ENCODE measurements around the gene REXO1. TPM values are rescaled to one million over a fixed set of nuclear protein-coding genes. Genes with fewer than 3 reads are reported as not detected.

Gene REXO1
- total RNA-seq, 1 donor from 2014 or later = 2.4 TPM

DNA sequence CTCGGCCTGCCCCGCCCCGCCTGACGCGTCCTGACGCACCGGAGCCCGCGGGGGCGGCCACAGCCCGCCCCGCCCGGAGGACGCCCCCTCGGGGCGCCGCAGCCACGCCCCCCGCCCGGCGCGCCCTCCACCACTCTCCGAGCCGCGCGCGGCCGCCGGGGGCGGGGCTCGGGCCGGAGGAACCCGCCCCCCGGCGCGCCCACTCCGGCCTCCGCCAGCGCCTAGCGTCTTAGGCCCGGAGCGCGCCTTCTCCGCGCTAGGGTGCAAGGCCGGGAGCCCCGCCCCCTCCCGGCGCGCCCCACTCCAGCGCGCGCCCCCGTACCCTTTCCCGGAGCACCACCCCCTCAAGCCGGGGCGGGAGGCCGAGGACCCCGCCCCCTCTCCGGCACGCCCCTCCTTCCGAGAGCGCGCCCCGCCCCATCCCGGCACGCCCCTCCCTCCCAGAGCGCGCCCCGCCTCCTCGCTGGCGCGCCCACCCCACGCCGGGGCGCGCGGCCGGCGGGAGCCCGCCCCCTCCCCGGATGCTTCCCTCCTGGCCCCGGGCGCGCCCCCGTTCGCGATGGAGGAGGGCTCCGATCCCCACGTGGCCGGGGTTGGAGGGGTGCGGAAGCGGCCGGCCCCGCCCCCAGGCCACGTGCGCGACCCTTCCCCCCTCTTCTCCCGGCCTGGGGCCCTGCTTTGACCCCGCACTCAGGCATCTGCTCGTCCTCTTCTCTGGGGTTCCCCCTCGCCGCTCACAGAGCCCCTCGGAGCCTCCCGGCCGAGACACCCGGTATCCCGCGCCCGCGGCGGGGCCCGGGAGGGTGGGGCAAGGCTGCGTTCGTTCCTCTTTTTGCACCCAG, 15.6 kb upstream of the REXO1 start:
- Histone ChIP-seq H3K27me3 (ENCODE audit: control insufficient read depth, insufficient read depth, low read length) (no peaks in the 10 kb centered on the region), H3K36me3 (ENCODE audit: control insufficient read depth, insufficient read depth, low read length) (no peaks in the 10 kb centered on the region), H3K4me3 (ENCODE audit: low read depth, low read length) (peak overlapping the region; percentile 80)
- DNase-seq (ENCODE audit: low read depth) = peak; percentile 69
- TF ChIP-seq, protein P1, sequence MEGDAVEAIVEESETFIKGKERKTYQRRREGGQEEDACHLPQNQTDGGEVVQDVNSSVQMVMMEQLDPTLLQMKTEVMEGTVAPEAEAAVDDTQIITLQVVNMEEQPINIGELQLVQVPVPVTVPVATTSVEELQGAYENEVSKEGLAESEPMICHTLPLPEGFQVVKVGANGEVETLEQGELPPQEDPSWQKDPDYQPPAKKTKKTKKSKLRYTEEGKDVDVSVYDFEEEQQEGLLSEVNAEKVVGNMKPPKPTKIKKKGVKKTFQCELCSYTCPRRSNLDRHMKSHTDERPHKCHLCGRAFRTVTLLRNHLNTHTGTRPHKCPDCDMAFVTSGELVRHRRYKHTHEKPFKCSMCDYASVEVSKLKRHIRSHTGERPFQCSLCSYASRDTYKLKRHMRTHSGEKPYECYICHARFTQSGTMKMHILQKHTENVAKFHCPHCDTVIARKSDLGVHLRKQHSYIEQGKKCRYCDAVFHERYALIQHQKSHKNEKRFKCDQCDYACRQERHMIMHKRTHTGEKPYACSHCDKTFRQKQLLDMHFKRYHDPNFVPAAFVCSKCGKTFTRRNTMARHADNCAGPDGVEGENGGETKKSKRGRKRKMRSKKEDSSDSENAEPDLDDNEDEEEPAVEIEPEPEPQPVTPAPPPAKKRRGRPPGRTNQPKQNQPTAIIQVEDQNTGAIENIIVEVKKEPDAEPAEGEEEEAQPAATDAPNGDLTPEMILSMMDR (IDR thresholded peaks at IDR 0.05; ENCODE audit: insufficient read depth, low read length, severe bottlenecking) = no peak
- FAIRE-seq = no peak

DNA sequence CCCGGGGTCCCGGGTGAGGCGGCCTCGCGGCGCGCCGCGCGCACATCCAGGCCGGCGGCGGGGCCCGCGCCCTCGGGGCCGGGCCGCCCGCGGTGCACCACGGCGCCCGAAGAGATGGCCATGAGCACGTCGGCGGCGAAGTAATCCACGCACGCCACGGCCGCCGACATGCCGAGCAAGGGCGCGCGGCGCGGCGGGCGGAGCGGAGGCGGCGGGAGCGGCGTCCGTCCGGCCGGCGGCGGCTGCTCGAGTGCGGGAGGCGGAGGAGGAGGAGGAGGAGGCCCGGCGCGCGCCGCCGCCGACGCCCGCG, 15.0 kb upstream of the REXO1 start, which contains the start of gene KLF16:
Gene KLF16 (minus strand): TSS at position 252 of the 310 bp plus-strand sequence. CDS start 82 bp downstream, at position 170.
- no peak for FAIRE-seq
- TF ChIP-seq, protein P1 (IDR thresholded peaks at IDR 0.05; ENCODE audit: insufficient read depth, low read length, severe bottlenecking) = no peak
- no peak for DNase-seq (ENCODE audit: low read depth)
- Histone ChIP-seq H3K27me3 (ENCODE audit: control insufficient read depth, insufficient read depth, low read length) (no peaks in the 10 kb centered on the region), H3K36me3 (ENCODE audit: control insufficient read depth, insufficient read depth, low read length) (no peaks in the 10 kb centered on the region), H3K4me3 (ENCODE audit: low read depth, low read length) (peak within 1 kb of the TSS; percentile 88)

DNA sequence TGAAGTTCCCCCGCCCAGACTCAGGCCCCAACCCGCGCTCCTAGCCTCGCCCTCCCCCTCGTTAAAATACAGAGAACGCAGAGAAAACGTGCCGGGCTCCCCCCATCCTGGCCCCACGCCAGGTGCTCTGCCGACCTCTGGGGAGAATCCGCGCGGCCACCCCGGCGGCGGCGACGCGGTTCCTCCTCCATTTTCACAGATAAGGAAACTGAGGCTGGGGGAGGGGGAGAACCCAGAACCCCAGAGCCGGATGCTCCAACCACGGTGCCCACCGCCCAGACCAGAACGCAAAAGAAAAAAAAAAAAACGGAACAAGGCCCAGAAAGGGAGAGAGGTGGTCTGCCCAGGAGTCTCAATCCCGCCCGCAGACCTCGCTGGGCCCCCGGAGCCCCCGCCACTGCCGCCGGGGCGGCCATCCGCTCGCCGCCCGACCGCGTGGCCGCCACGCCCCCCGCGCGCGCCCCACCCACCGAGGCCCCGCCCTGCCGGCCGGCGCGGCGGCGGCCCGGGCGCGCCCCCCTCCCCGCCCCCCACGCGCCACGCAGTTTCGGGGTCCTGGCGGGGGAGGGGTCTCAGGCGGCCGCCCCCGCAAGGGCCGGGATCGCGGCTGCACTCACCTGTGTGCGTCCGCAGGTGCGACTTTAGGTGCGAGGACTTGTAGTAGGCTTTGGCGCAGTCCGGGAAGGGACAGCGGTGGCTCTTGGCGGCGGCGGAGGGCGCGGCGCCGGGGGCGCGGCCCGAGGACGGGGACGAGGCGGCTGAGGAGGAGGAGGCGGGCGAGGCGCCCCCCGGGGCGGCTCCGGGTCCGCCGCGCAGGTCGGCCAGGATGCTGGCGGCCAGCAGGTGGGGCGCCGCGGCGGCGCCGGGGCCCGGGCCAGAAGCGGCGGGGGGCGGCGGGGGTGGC, 14.4 kb upstream of the REXO1 start:
- Histone ChIP-seq H3K4me3 (ENCODE audit: low read depth, low read length) (peak overlapping the region; percentile 88), H3K36me3 (ENCODE audit: control insufficient read depth, insufficient read depth, low read length) (no peaks in the 10 kb centered on the region), H3K27me3 (ENCODE audit: control insufficient read depth, insufficient read depth, low read length) (no peaks in the 10 kb centered on the region)
- TF ChIP-seq, protein P1 (IDR thresholded peaks at IDR 0.05; ENCODE audit: insufficient read depth, low read length, severe bottlenecking) = no peak
- FAIRE-seq = no peak
- no peak for DNase-seq (ENCODE audit: low read depth)

DNA sequence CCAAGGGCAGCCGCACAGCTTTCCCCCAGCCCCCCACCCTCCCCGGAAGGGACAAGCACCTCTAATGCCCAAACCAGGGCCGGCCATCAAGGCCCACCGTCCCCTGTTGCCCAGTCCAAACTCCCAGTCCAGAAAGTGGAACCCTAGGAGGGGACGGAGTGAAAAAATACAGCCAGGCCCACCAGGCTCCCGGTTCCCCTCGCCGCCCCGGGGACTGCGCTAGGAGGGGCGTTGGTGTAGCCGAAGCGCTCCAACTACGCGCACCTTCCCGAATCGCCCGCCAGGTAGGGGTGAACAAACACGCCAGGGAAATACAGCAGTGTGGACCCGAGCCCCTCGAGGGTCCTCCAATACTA, 13.8 kb upstream of the REXO1 start:
- FAIRE-seq (no peak), DNase-seq (ENCODE audit: low read depth) (no peak)
- Histone ChIP-seq H3K27me3 (ENCODE audit: control insufficient read depth, insufficient read depth, low read length) (no peaks in the 10 kb centered on the region), H3K36me3 (ENCODE audit: control insufficient read depth, insufficient read depth, low read length) (no peaks in the 10 kb centered on the region), H3K4me3 (ENCODE audit: low read depth, low read length) (peak overlapping the region; percentile 88)
- TF ChIP-seq, protein P1 (IDR thresholded peaks at IDR 0.05; ENCODE audit: insufficient read depth, low read length, severe bottlenecking) = no peak

DNA sequence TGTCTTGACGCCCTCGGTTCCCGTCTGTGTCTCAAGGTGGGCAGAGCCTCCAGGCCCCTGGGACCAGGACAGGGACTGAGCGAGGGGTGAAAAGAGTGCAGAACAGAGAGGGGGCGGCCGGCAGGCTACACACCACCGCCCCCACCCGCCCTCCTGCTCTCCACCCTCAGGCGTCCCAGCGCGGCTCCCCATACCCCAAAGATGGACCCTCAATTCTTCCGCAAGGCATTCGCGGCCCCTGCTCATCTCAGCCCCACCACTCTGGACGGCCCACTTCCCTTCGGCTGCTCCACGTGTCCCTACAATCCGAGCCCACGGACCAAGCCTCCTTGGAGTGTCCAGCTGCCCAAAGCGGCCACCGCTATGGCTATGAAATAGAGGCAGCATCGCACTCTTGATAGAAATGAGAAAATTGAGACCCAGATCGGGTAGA, 13.3 kb upstream of the REXO1 start:
- TF ChIP-seq, protein P1 (IDR thresholded peaks at IDR 0.05; ENCODE audit: insufficient read depth, low read length, severe bottlenecking) = no peak
- Histone ChIP-seq H3K4me3 (ENCODE audit: low read depth, low read length) (peak overlapping the region; percentile 88), H3K36me3 (ENCODE audit: control insufficient read depth, insufficient read depth, low read length) (no peaks in the 10 kb centered on the region), H3K27me3 (ENCODE audit: control insufficient read depth, insufficient read depth, low read length) (no peaks in the 10 kb centered on the region)
- no peak for DNase-seq (ENCODE audit: low read depth)
- no peak for FAIRE-seq

Data from bronchial epithelial cell (primary cell).